ENCODE results near the gene DAPK1.
A peak's percentile ranks its signal among the peaks of the same experiment; 100 is the strongest.

The DAPK1 gene

GRCh38 chr9:87516222-87516925, 18.7 kb downstream of the DAPK1 start:
- no peak for DNase-seq (ENCODE audit: low read depth in 1 of 2, low spot score in 1 of 2)

- DNase-seq (ENCODE audit: low read depth in 1 of 2, low spot score in 1 of 2): no peak
These were observed 19.2 kb downstream of the DAPK1 start for GRCh38 chr9:87516926-87517290.

GRCh38 chr9:87517732-87518131, 20.1 kb downstream of the DAPK1 start:
- no peak for DNase-seq (ENCODE audit: low read depth in 1 of 2, low spot score in 1 of 2)

- DNase-seq (ENCODE audit: low read depth in 1 of 2, low spot score in 1 of 2): no peak
These were observed 21.2 kb downstream of the DAPK1 start for GRCh38 chr9:87518702-87519335.

- no peak for DNase-seq (ENCODE audit: low read depth in 1 of 2, low spot score in 1 of 2)
These were observed 21.8 kb downstream of the DAPK1 start for GRCh38 chr9:87519461-87519860.

GRCh38 chr9:87520172-87520683, 22.6 kb downstream of the DAPK1 start:
- DNase-seq (ENCODE audit: low read depth in 1 of 2, low spot score in 1 of 2): no peak

- DNase-seq (ENCODE audit: low read depth in 1 of 2, low spot score in 1 of 2): no peak
These were observed 24.2 kb downstream of the DAPK1 start for GRCh38 chr9:87521834-87522233.

- DNase-seq (ENCODE audit: low read depth in 1 of 2, low spot score in 1 of 2): no peak
These were observed 26.4 kb downstream of the DAPK1 start for GRCh38 chr9:87524061-87524460.

- DNase-seq (ENCODE audit: low read depth in 1 of 2, low spot score in 1 of 2): no peak
These were observed 28.1 kb downstream of the DAPK1 start for GRCh38 chr9:87525546-87526303.

- DNase-seq (ENCODE audit: low read depth in 1 of 2, low spot score in 1 of 2): no peak
These were observed 29.7 kb downstream of the DAPK1 start for GRCh38 chr9:87527211-87527916.

GRCh38 chr9:87528969-87529368, 31.3 kb downstream of the DAPK1 start:
- DNase-seq (ENCODE audit: low read depth in 1 of 2, low spot score in 1 of 2): no peak

GRCh38 chr9:87529671-87530070, 32.0 kb downstream of the DAPK1 start:
- no peak for DNase-seq (ENCODE audit: low read depth in 1 of 2, low spot score in 1 of 2)

GRCh38 chr9:87530716-87531115, 33.0 kb downstream of the DAPK1 start:
- no peak for DNase-seq (ENCODE audit: low read depth in 1 of 2, low spot score in 1 of 2)

GRCh38 chr9:87531370-87532295, 34.0 kb downstream of the DAPK1 start:
- DNase-seq (ENCODE audit: low read depth in 1 of 2, low spot score in 1 of 2): no peak

GRCh38 chr9:87533271-87533670, 35.6 kb downstream of the DAPK1 start:
- no peak for DNase-seq (ENCODE audit: low read depth in 1 of 2, low spot score in 1 of 2)

- no peak for DNase-seq (ENCODE audit: low read depth in 1 of 2, low spot score in 1 of 2)
These were observed 36.4 kb downstream of the DAPK1 start for GRCh38 chr9:87534036-87534435.

- no peak for DNase-seq (ENCODE audit: low read depth in 1 of 2, low spot score in 1 of 2)
These were observed 37.3 kb downstream of the DAPK1 start for GRCh38 chr9:87534957-87535356.

- DNase-seq (ENCODE audit: low read depth in 1 of 2, low spot score in 1 of 2): peak in 1 of 2 donors; percentile 1
These were observed 38.3 kb downstream of the DAPK1 start for GRCh38 chr9:87535817-87536539.

- no peak for DNase-seq (ENCODE audit: low read depth in 1 of 2, low spot score in 1 of 2)
These were observed 40.0 kb downstream of the DAPK1 start for GRCh38 chr9:87537625-87538024.
